Suprapubic skin (tissue), 4 donors: ENCODE data around the gene MYO3A. TPM values are rescaled to one million over a fixed set of nuclear protein-coding genes. Genes with fewer than 3 reads are reported as not detected.

Source experiments
- DNase-seq, 2 donors: peaks; one replicate each; pipeline ENCODE4 v3.0.0-alpha.2; 2019; ENCODE audit warnings: low spot score in 2 of 2
- H3K27ac ChIP-seq: fragments of 200-600 bp; sonication (generic); one replicate; pipeline ENCODE4 v1.5.1; 2019
- H3K27me3 ChIP-seq: fragments of 200-600 bp; sonication (generic); one replicate; pipeline ENCODE4 v1.5.1; 2019
- H3K36me3 ChIP-seq: fragments of 200-600 bp; sonication (generic); one replicate; pipeline ENCODE4 v1.5.1; 2019
- H3K4me1 ChIP-seq: fragments of 200-600 bp; sonication (generic); one replicate; pipeline ENCODE4 v1.5.1; 2019
- H3K4me3 ChIP-seq: fragments of 200-600 bp; sonication (generic); one replicate; pipeline ENCODE4 v1.5.1; 2019; ENCODE audit warnings: mild to moderate bottlenecking
- H3K9me3 ChIP-seq: fragments of 200-600 bp; sonication (generic); one replicate; pipeline ENCODE4 v1.5.1; 2019
- CTCF ChIP-seq, 2 donors: fragments of 200-600 bp in 1 of 2; fragments of 450-650 bp in 1 of 2; sonication (generic) in 1 of 2; IDR thresholded peaks; one replicate each; pipeline ENCODE4 v1.5.1; 2016 to 2019; ENCODE audit warnings: antibody characterized with exemption in 2 of 2, mild to moderate bottlenecking in 1 of 2, moderate library complexity in 1 of 2
- EP300 ChIP-seq: sonication (generic); formaldehyde crosslinking; IDR thresholded peaks from one replicate; pipeline ENCODE4 v1.6.1; 2017; ENCODE audit warnings: antibody characterized with exemption
- POLR2A ChIP-seq, 2 donors: fragments of 450-650 bp; IDR thresholded peaks; one replicate each; pipeline ENCODE4 v1.6.1; 2017; ENCODE audit warnings: antibody characterized with exemption in 2 of 2, mild to moderate bottlenecking in 2 of 2, moderate library complexity in 2 of 2
- POLR2AphosphoS5 ChIP-seq, 3 donors: sonication (generic); formaldehyde crosslinking; IDR thresholded peaks; one replicate each; pipeline ENCODE4 v1.6.1; 2017; ENCODE audit warnings: antibody characterized with exemption in 3 of 3
- WGBS: methylation state at CpG from one replicate; pipeline ENCODE4 v1.1.5; 2018; 5-methylcytosine and 5-hydroxymethylcytosine counted together
- total RNA-seq, 4 donors: library from RNA; depleted of rRNA; stranded (reverse); fragments of >200 nt; gene quantifications; one replicate each; pipeline ENCODE4 v1.1.0, GENCODE V29; 2016

Gene MYO3A
- total RNA-seq, 4 donors from 2014 or later = 1.4 to 8.1 (median 3.9) TPM

- TF ChIP-seq EP300 (no peak), CTCF (IDR thresholded peaks at IDR 0.05) (no peak), POLR2A (IDR thresholded peaks at IDR 0.05) (no peak), POLR2AphosphoS5 (IDR thresholded peaks at IDR 0.05) (no peak)
Observed at GRCh38 chr10:26259341-26259740, 325.3 kb downstream of the MYO3A start.

More at GRCh38 chr10:26259341-26259740, 325.3 kb downstream of the MYO3A start:
- Histone ChIP-seq H3K4me1 (no peaks in the 10 kb centered on the region), H3K9me3 (no peaks in the 10 kb centered on the region), H3K27ac (no peak overlapping the region), H3K36me3 (no peaks in the 10 kb centered on the region), H3K4me3 (no peak overlapping the region), H3K27me3 (no peaks in the 10 kb centered on the region)
- DNase-seq = no peak
- WGBS = 53% methylated on average over 1 of the region's 1 CpG
